ENCODE data around the gene GABRB3.

GABRB3 gene

DNA sequence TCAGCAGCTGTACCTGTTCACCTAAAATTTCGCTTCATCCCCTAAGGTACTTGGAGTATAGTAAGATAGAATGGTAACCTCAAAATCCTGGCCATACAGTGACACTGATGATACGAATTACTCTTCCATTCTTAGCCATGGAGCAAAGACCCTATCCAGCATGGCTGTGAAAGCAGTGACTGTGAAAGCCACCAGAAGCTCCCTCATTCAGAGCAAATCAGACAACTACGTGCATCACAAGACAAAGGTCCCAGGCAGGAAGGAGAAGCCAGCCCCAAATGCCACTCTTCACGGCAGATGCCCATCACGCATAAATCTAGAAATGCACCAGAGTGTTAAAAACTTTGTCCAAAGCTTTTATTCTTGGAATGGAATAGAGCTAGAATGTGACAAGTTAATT, 99.4 kb downstream of the GABRB3 start:
- DNase-seq, result no peak

DNA sequence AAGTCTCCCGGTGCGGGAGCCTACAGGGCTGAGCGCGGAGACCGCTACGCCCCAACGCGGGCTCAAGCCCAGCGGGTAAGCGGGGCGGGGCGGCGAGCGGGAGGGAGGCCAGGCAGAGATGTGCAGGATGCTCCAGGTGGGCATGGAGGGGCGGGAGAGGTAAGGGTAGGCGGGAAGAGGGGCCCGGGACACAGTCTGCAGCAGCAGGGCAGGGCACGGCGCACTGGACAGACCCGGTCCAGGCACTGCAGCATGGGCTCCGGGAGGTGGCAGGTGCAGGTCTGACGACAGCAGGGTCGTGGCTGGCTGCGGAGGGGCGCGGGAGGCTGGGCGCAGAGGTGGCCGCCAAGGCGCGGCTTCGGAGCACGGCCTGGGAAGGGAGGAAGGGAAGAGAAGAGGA, 102.8 kb downstream of the GABRB3 start:
- DNase-seq, result no peak

GRCh38 chr15:26667222-26667988, 105.5 kb downstream of the GABRB3 start:
- DNase-seq, result no peak

GRCh38 chr15:26665957-26666791, 106.7 kb downstream of the GABRB3 start:
- no peak for DNase-seq

- DNase-seq, result no peak
Measured at GRCh38 chr15:26662283-26662682, 110.6 kb downstream of the GABRB3 start.

- DNase-seq, result no peak
Measured at GRCh38 chr15:26661748-26662147, 111.1 kb downstream of the GABRB3 start.

DNA sequence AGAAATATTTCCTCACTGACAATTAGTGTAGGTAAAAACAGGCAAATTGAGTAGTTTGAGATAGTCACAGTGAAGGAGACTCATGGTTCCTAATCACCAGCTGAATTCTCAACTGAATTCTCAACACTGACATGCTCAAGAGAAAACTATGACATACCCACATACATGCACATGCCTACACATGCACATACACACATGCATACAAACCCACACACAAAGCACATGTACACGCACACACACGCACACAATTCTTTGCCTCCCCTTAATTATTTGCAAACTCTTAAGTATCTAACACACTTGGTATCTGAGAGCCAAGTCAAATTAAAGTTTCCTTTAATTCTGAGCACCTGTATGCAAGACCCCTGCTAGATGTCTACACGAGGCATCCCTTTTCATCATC, 111.8 kb downstream of the GABRB3 start:
- no peak for DNase-seq

GRCh38 chr15:26660241-26660640, 112.6 kb downstream of the GABRB3 start:
- DNase-seq, result no peak

GRCh38 chr15:26658290-26658689, 114.6 kb downstream of the GABRB3 start:
- no peak for DNase-seq

DNA sequence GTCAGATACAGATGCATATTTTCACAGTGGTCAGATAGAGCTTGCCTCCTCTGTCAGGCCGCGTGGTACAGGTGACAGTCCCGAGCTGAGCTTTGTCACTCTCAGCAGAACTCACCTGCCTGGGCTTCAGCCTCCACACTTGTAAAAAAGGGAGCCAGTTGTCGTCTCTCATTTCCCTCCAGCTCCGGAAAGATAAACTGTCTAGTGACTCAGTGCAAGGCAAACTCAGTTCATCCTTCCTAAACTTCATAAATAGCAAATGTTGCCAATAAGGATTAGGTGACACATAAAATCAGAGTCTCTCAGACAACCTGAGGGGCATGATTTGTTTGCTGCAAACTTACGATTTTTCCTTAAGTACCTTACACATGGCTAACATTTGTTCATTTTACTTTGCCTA, 116.8 kb downstream of the GABRB3 start:
- no peak for DNase-seq

DNA sequence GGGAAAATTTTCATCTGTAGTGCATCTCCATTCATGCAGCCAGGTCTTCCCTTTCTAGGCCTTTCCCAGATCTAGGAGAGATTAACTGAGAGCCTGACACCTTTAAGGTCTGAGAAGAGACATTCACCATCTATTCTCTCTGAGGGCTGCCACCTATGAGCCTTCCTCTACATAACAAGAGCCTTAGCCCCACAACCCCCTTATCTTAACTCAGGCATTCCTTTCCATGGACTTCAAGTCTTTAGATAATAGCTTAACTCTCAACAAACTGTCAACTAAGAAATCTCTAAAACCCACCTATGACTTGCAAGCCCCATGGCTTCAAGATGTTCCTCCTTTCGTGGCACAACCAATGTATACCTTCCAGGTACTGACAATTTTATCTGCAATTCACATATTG, 121.0 kb downstream of the GABRB3 start:
- DNase-seq, result no peak

- no peak for DNase-seq
Measured at GRCh38 chr15:26648676-26649075, 124.2 kb downstream of the GABRB3 start.

DNA sequence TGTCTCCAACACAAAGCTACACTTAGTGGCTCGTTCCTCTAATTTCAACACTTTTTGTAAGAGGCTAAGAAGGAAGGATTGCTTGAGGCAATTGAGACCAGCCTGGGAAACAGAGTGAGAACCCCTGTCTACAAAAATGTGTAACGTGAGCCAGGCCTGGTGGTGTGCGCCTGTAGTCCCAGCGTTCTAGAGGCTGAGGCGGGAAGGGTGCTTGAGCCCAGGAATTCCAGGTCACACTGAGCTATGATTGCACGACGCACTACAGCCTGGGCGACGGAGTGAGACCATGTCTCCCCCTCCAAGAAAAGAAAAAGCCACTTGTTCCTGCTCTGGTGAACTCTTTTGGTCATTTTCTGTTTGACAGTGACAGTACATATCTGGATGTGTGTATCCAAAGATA, 127.9 kb downstream of the GABRB3 start:
- DNase-seq, result no peak

DNA sequence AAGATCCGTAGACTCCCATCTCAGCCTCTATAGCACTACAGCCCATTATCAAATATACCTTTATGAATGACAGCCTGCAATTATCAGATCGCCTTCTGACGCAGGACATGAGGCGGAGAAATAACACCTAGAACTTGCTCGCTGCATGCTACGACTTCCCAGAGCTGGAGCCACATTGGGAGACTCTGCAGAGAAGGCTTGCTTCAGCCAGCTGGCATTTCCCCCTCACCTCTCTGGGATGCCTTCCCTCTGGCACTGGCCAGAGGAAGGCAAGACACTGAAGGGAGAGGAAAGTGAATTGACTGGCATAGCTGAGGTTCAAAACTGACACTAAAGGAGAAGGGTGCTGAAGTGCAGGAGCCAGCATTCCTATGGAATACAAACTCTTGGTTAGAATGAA, 131.7 kb downstream of the GABRB3 start:
- no peak for DNase-seq

DNA sequence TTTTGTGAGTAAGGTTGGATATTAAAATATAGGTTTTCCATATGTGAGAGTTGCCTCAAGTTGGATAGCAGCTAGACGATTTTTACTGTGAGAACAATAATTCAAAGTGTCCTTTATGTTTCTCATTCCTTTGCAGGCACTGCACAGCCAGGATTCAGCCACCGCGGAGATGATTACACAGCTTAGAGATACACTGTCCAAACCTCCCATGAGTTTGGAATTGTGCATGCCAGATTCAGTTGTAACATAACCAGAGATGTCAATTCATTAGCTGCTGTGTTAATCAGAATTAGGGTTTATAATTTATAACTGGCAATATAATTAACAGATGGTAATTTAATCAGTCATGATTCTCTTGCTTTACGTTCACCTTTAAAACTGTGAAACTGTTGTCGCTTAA, 132.3 kb downstream of the GABRB3 start:
- DNase-seq, result no peak

DNA sequence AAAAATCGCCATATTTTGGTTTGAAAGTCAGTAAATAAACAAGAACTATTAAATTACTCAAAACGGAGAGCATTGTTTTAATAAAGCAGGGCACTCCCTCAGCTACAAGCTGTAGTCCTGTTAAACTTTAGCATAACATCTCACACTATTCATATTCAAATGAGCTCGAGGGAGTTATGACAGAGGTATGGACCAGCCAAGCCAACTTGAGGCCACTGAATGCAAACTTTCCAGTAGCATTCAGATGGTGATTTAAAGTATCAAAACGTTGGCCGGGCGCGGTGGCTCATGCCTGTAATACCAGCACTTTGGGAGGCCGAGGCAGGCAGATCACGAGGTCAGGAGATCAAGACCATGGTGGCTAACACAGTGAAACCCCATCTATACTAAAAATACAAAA, 132.9 kb downstream of the GABRB3 start:
- no peak for DNase-seq

GRCh38 chr15:26635614-26636013, 137.3 kb downstream of the GABRB3 start:
- DNase-seq, result no peak

GRCh38 chr15:26635105-26635504, 137.8 kb downstream of the GABRB3 start:
- DNase-seq, result no peak

DNA sequence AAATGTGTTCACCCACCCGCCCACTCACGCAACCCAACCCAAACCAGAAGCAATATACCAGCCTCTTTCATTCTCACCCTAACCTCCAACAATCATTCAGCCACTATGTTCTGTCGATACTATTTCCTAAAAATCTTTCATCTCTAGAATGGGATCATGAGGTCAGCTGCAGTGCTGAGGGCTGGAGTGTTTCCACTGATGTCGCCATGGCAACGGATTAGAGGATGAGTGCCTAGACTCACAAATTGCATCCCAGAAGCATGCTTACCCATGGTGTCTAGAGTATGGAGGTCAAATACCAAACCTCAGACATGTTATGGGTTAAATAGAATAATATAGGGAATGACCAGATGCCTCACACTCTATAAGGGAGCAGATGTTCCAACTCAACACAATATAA, 138.5 kb downstream of the GABRB3 start:
- no peak for DNase-seq

- DNase-seq, result no peak
Measured at GRCh38 chr15:26632500-26632899, 140.4 kb downstream of the GABRB3 start.

DNA sequence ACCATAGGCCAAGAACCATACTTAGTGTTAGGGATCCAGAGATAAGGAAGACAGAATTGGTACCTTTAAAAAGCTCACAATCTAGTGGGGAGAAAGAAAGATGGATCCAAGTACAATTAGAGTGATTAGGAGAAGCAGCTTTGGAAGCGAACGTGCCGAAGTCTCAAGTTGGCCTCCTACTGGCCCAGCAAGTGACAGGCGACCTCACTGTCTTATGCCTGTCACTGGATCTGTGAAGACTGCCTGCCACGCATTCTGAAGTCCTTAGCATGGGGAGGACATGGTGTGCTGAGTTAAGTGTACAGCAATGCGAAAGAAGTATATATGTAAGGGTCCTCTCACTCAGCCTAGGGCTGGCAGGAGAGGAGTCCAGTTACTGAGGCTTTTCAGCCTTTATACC, 141.0 kb downstream of the GABRB3 start:
- DNase-seq, result no peak

GRCh38 chr15:26630857-26631256, 142.0 kb downstream of the GABRB3 start:
- DNase-seq, result no peak

- peak; percentile 3 for DNase-seq
Measured at GRCh38 chr15:26628879-26629529, 143.9 kb downstream of the GABRB3 start.

GRCh38 chr15:26628071-26628470, 144.8 kb downstream of the GABRB3 start:
- no peak for DNase-seq
